Chondrocyte (in vitro differentiated cells): ENCODE results near the gene STUM. TPM values are rescaled to one million over a fixed set of nuclear protein-coding genes. Genes with fewer than 3 reads are reported as not detected.

Experiments
- DNase-seq: peaks from one replicate; pipeline ENCODE4 v3.0.0; 2021; ENCODE audit warnings: mixed read lengths, low spot score
- H3K27ac Mint-ChIP-seq: one replicate; pipeline ENCODE4 v1.8.0; 2021; ENCODE audit warnings: mild to moderate bottlenecking, moderate library complexity, mixed read lengths; ENCODE audit not compliant: unreplicated experiment
- H3K27me3 Mint-ChIP-seq: 2 replicates; pipeline ENCODE4 v1.8.0; 2021; ENCODE audit warnings: low read depth, mixed read lengths
- H3K36me3 Mint-ChIP-seq: 2 replicates; pipeline ENCODE4 v1.8.0; 2021; ENCODE audit warnings: low read depth, mixed read lengths
- H3K4me1 Mint-ChIP-seq: 2 replicates; pipeline ENCODE4 v1.8.0; 2021; ENCODE audit warnings: low read depth, mild to moderate bottlenecking, mixed read lengths
- H3K4me3 Mint-ChIP-seq: one replicate; pipeline ENCODE4 v1.8.0; 2021; ENCODE audit warnings: mild to moderate bottlenecking, moderate library complexity, mixed read lengths; ENCODE audit not compliant: unreplicated experiment
- H3K9me3 Mint-ChIP-seq: 2 replicates; pipeline ENCODE4 v1.8.0; 2021; ENCODE audit warnings: low read depth, mixed read lengths
- total RNA-seq: library from RNA; stranded (reverse); gene quantifications from 3 replicates; pipeline ENCODE4 v1.2.1, GENCODE V29; 2021
- TF ChIP-seq, protein P1 (sequence below): fragments of 200-600 bp; sonication (generic); IDR thresholded peaks from 2 replicates; pipeline ENCODE4 v1.5.0; 2021; ENCODE audit warnings: antibody characterized with exemption, mild to moderate bottlenecking, moderate library complexity

STUM gene
- total RNA-seq, 1 donor from 2014 or later: 0.27 TPM

DNA sequence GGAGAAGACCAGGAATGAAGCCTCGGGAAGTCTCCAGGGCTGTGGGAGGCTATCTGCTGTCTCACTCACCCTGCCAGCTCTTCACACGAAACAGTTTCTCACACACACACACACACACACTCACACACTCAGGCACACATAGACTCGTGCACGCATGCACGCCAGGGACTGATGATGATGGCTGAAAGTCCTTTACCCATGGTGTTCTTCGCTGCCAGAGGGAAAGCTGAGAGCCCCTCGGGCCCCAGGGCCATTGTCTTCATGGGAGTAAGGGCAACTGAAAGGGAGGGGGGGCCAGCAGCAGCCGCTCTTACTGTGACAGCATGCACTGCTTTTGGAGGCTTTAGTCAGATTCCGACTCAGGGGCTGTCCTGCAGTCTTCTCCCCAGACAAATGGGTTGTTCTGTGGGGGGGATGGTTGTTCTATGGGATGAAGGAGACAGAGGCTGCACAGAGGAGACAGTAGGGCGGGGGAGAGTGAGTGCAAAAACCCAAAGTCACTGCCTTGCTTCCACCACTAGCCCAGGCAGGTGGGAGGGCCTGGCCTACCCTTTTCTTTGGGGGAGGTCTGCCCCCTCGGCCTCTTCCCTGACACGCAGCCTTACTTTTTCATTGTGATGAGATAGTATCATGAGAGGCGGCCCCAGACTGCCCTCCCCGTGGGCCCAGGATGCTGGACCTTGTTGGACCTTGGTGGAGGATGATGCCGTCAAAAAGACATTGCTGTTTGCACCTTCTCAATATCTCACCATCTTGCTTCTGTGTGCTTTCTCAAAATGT is 29.0 kb downstream of the STUM start:
- Mint-ChIP-seq H3K27me3 (peaks cover 12% of the 10 kb centered on the region), H3K4me1 (peaks cover 6% of the 10 kb centered on the region), H3K9me3 (peaks cover 5% of the 10 kb centered on the region), H3K36me3 (no peaks in the 10 kb centered on the region), H3K4me3 (no peak overlapping the region), H3K27ac (no peak overlapping the region)
- TF ChIP-seq, protein P1, sequence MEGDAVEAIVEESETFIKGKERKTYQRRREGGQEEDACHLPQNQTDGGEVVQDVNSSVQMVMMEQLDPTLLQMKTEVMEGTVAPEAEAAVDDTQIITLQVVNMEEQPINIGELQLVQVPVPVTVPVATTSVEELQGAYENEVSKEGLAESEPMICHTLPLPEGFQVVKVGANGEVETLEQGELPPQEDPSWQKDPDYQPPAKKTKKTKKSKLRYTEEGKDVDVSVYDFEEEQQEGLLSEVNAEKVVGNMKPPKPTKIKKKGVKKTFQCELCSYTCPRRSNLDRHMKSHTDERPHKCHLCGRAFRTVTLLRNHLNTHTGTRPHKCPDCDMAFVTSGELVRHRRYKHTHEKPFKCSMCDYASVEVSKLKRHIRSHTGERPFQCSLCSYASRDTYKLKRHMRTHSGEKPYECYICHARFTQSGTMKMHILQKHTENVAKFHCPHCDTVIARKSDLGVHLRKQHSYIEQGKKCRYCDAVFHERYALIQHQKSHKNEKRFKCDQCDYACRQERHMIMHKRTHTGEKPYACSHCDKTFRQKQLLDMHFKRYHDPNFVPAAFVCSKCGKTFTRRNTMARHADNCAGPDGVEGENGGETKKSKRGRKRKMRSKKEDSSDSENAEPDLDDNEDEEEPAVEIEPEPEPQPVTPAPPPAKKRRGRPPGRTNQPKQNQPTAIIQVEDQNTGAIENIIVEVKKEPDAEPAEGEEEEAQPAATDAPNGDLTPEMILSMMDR: no peak
- DNase-seq: no peak

DNA sequence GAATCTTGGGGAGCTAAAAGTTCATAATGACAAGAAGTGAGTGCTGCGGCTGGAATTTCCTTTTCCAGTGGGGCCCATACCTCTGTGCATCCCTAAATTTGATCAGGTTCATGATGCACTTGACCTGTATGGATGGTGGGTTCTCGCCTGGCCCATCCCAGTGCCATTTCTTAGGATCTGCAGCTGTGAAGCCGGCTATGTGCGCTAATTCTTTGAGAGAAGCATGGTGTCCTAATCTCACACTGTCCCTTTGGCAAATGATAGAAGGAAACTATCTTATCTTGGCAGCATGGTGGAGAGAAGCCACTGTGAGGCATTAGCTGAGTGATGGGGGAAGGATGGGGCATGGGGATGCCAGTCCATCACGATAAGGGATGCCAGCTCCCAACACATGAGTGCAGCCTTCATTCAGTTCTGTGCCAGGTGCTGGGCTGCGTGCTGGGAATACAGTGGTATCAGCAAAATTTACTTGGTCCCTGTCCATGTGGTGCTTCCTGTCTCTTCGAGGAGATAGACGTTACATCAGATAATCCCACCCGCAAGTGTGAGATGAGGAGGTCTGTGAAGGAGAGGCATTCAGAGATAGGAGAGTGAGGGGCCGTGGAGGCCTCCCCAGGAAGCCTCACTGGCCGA is 30.5 kb downstream of the STUM start:
- DNase-seq: no peak
- Mint-ChIP-seq H3K4me1 (peaks cover 6% of the 10 kb centered on the region), H3K9me3 (peaks cover 5% of the 10 kb centered on the region), H3K4me3 (no peak overlapping the region), H3K36me3 (no peaks in the 10 kb centered on the region), H3K27ac (no peak overlapping the region), H3K27me3 (peaks cover 12% of the 10 kb centered on the region)
- TF ChIP-seq, protein P1: no peak

DNA sequence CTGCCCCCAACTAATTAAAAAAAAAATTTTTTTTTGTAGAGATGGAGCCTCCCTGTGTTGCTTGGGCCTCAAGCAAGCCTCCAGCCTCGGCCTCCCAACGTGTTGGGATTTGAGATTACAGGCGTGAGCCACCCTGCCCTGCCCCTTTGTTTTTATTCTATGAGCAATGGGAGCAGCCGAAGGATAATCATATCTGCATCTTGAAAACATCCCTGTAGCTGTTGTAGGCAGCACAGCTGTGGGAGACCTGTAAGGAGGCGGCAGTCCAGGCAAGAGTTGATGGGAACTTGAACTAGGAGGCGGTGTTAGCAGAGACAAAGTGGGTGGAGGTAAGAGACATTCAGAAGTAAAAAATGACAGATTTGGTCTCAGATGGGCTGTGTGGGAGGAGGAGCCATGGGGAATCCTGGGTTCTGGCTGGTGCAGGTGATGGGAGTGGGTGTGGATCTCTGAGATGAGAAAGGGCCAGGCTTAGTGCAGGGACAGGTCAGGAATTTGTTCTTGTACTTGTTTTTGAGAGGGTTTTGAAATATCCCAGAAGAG is 31.3 kb downstream of the STUM start:
- Mint-ChIP-seq H3K9me3 (peaks cover 5% of the 10 kb centered on the region), H3K4me3 (no peak overlapping the region)

DNA sequence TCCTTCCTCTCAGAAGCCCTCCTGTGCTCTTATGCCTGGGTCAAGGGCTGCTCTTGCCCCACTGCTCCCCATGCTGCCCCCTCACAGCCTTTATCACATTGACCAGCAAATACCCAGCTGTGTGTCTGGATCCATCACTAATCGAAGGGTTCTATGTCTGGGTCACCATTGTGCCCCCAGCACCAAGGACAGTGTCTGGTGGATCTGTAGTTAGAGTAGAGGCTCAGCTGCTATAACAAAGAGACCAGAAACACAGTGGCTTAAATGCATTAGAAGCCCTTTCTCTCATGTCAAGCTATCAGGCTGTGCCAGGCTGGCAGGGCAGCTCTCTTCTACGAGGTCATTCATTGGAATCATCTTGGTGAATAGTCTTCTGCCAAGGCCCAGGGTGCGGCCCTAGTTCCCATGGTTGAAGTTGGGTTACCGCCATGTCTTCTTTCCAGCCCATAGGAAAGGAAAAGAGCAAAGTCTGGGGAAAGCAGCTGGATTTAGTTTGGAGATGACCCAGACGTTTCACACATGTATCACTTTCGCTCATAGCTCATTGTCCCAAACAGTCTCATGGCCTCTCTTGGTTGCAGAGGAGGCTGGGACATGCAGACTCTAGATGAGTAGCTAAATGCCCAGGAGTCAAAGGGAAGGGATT is 32.2 kb downstream of the STUM start:
- DNase-seq: no peak
- H3K27ac Mint-ChIP-seq: no peak overlapping the region
- peaks cover 12% of the 10 kb centered on the region for H3K27me3 Mint-ChIP-seq
- TF ChIP-seq, protein P1: no peak
- H3K4me1 Mint-ChIP-seq: peaks cover 2% of the 10 kb centered on the region
- no peaks in the 10 kb centered on the region for H3K36me3 Mint-ChIP-seq
- no peak overlapping the region for H3K4me3 Mint-ChIP-seq
- peaks cover 5% of the 10 kb centered on the region for H3K9me3 Mint-ChIP-seq

More for the DNA sequence above, 31.3 kb downstream of the STUM start:
- H3K27ac Mint-ChIP-seq: no peak overlapping the region
- H3K4me1 Mint-ChIP-seq: peaks cover 6% of the 10 kb centered on the region
- H3K27me3 Mint-ChIP-seq: peaks cover 12% of the 10 kb centered on the region
- TF ChIP-seq, protein P1: no peak
- no peak for DNase-seq
- no peaks in the 10 kb centered on the region for H3K36me3 Mint-ChIP-seq
